CD4-positive, alpha-beta memory T cell (primary cell): ENCODE results near the gene TPO. TPM values are rescaled to one million over a fixed set of nuclear protein-coding genes. Genes with fewer than 3 reads are reported as not detected.
"Not testable (repeated sequence)": the region's sequence is repeated elsewhere in the genome, so short reads cannot be mapped to it uniquely, and the experiment has no call there.

Experiments
- CTCF ChIA-PET: fragments of 350-600 bp; sonication (Branson Sonifier 250); formaldehyde crosslinking; loops from one replicate; lab custom pipeline; 2021; ENCODE audit warnings: inconsistent platforms; ENCODE audit not compliant: partially characterized antibody; lab: Charles Lee
- POLR2A ChIA-PET: fragments of 350-600 bp; sonication (Branson Sonifier 250); formaldehyde crosslinking; loops from one replicate; lab custom pipeline; 2021; ENCODE audit not compliant: partially characterized antibody; lab: Charles Lee
- DNase-seq, 5 donors: peaks; one replicate each; pipeline versions ENCODE4 v3.0.0 to v3.0.0-alpha.2; 2020 to 2022; ENCODE audit warnings: mixed read lengths in 1 of 5
- H3K27ac ChIP-seq: one replicate; pipeline ENCODE4 v1.7.0; 2013; ENCODE audit warnings: low read depth, low read length
- H3K27me3 ChIP-seq: 2 replicates; pipeline ENCODE4 v1.7.0; 2013; ENCODE audit warnings: mild to moderate bottlenecking, low read length, moderate library complexity; ENCODE audit not compliant: insufficient read depth
- H3K36me3 ChIP-seq: 2 replicates; pipeline ENCODE4 v1.7.0; 2013; ENCODE audit warnings: mild to moderate bottlenecking, low read length, moderate library complexity; ENCODE audit not compliant: insufficient read depth
- H3K4me1 ChIP-seq: 2 replicates; pipeline ENCODE4 v1.7.0; 2013; ENCODE audit warnings: mild to moderate bottlenecking, low read length, moderate library complexity; ENCODE audit not compliant: insufficient read depth
- H3K4me3 ChIP-seq, 2 donors: one replicate each; pipeline ENCODE4 v1.7.0; 2013; ENCODE audit warnings: low read length in 2 of 2, mild to moderate bottlenecking in 1 of 2
- H3K9me3 ChIP-seq, 2 donors: one replicate each; pipeline ENCODE4 v1.7.0; 2013; ENCODE audit warnings: low read length in 2 of 2, control low read depth in 1 of 2; ENCODE audit not compliant: control insufficient read depth in 1 of 2
- H3K27ac Mint-ChIP-seq, 7 donors: one replicate each; pipeline ENCODE4 v1.8.0; 2020 to 2021; ENCODE audit warnings: mixed read lengths in 7 of 7, mild to moderate bottlenecking in 6 of 7, inconsistent platforms in 3 of 7, moderate library complexity in 3 of 7
- H3K27me3 Mint-ChIP-seq, 2 donors: one replicate each; pipeline ENCODE4 v1.8.0; 2020 to 2021; ENCODE audit warnings: mixed read lengths in 2 of 2
- H3K36me3 Mint-ChIP-seq, 2 donors: one replicate each; pipeline ENCODE4 v1.8.0; 2020 to 2021; ENCODE audit warnings: mixed read lengths in 2 of 2, inconsistent platforms in 1 of 2, mild to moderate bottlenecking in 1 of 2
- H3K4me1 Mint-ChIP-seq, 4 donors: one replicate each; pipeline ENCODE4 v1.8.0; 2020 to 2021; ENCODE audit warnings: mixed read lengths in 4 of 4, mild to moderate bottlenecking in 1 of 4
- H3K4me3 Mint-ChIP-seq, 8 donors: one replicate each; pipeline ENCODE4 v1.8.0; 2020 to 2021; ENCODE audit warnings: mixed read lengths in 8 of 8, mild to moderate bottlenecking in 7 of 8, moderate library complexity in 6 of 8, inconsistent platforms in 3 of 8
- H3K9me3 Mint-ChIP-seq, 8 donors: one replicate each; pipeline ENCODE4 v1.8.0; 2020 to 2021; ENCODE audit warnings: mixed read lengths in 8 of 8, mild to moderate bottlenecking in 5 of 8, inconsistent platforms in 3 of 8, moderate library complexity in 1 of 8
- intact Hi-C: fragments of 100-400 bp; cut with micrococcal nuclease; formaldehyde crosslinking; loops from one replicate; pipeline ENCODE4 v1.15.1; 2023
- polyA plus RNA-seq, 2 donors: library from polyadenylated mRNA; unstranded; fragments of 300-500 nt; fragmentation: Illumina TruSeq; gene quantifications; one replicate each; pipeline ENCODE4 v1.2.3, GENCODE V29; 2021
- total RNA-seq, 2 experiments: library from RNA; stranded (reverse); gene quantifications; one replicate each; pipeline ENCODE4 v1.2.3, GENCODE V29; 2021

TPO gene
- total and polyA plus RNA-seq, 4 experiments from 2014 or later = 3.2 to 10.6 TPM; not detected in 2

GRCh38 chr2:1561259-1561658 is 148.0 kb downstream of the TPO start:
- no peaks in the 10 kb centered on the region for H3K9me3 ChIP-seq
- no peaks in the 10 kb centered on the region for H3K27me3 ChIP-seq
- Mint-ChIP-seq H3K36me3 (no peaks in the 10 kb centered on the region), H3K27me3 (no peaks in the 10 kb centered on the region), H3K4me1 (peaks cover 8 to 26% (median 21%) of the 10 kb centered on the region in 4 donors), H3K4me3 (peak overlapping the region in 1 of 8 donors; percentile 67), H3K9me3 (peaks cover 0 to under 1% (median 0%) of the 10 kb centered on the region in 8 donors), H3K27ac (peak overlapping the region in 1 of 7 donors; percentile 27)
- H3K4me3 ChIP-seq = no peak overlapping the region
- H3K4me1 ChIP-seq = peaks cover 21% of the 10 kb centered on the region
- ChIA-PET POLR2A (no interaction called here), CTCF (interaction anchor here (4.3 kb wide), 1 partner anchor 9 kb away, joined by 27 read pairs; no protein-coding TSS in a partner anchor)
- DNase-seq = no peak
- H3K27ac ChIP-seq = no peak overlapping the region
- intact Hi-C loops = no loop called here
- no peaks in the 10 kb centered on the region for H3K36me3 ChIP-seq

DNA sequence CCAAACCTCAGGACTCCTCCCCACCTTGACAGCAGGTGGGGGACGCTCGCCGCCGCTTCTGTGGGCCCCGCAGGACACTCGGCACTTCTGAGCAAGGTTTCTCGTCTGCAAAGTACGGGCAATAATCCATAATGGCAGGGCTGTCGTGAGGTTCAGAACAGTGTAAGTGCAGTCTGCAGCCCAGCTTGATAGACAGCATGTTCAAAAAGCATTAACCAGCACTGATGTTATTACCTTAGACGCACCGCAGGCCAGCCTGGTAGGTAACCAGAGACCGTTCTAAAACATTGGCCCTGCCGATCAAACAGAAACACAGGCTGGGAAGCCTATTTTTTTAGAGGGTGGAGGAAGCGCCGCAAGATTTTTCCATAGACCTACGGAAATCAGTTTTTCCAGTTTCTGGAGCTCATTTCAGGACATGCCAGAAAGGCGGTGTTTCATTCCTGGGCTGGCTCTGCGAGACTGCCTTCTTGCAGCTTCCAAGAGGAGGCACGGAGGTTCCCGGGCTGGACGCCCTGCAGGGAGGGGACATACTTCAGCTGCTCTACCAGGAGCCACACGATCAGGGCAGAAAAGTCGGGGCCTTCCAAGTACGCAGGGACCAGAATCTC is 148.7 kb downstream of the TPO start:
- H3K36me3 Mint-ChIP-seq = no peaks in the 10 kb centered on the region
- no peak overlapping the region for H3K27ac Mint-ChIP-seq
- CTCF ChIA-PET = interaction anchor here (4.3 kb wide), 1 partner anchor 10 kb away, joined by 27 read pairs; no protein-coding TSS in a partner anchor
- intact Hi-C loops = no loop called here
- Histone ChIP-seq H3K4me1 (peaks cover 21% of the 10 kb centered on the region), H3K27ac (no peak overlapping the region), H3K9me3 (no peaks in the 10 kb centered on the region), H3K36me3 (no peaks in the 10 kb centered on the region), H3K4me3 (no peak overlapping the region), H3K27me3 (no peaks in the 10 kb centered on the region)
- no peak for DNase-seq
- no peak overlapping the region for H3K4me3 Mint-ChIP-seq
- H3K27me3 Mint-ChIP-seq = no peaks in the 10 kb centered on the region
- peaks cover 8 to 26% (median 21%) of the 10 kb centered on the region in 4 donors for H3K4me1 Mint-ChIP-seq
- peaks cover 0 to 2% (median 0%) of the 10 kb centered on the region in 8 donors for H3K9me3 Mint-ChIP-seq
- POLR2A ChIA-PET = no interaction called here

GRCh38 chr2:1563084-1563857 is 150.0 kb downstream of the TPO start:
- Mint-ChIP-seq H3K36me3 (no peaks in the 10 kb centered on the region), H3K4me1 (peaks cover 8 to 26% (median 21%) of the 10 kb centered on the region in 4 donors), H3K4me3 (peak overlapping the region in 2 of 8 donors; percentile 31 to 45), H3K27ac (peak overlapping the region in 2 of 7 donors; percentile 30 to 36), H3K27me3 (no peaks in the 10 kb centered on the region), H3K9me3 (peaks cover 0 to 7% (median 2%) of the 10 kb centered on the region in 8 donors)
- intact Hi-C loops = no loop called here
- no peaks in the 10 kb centered on the region for H3K27me3 ChIP-seq
- POLR2A ChIA-PET = no interaction called here
- DNase-seq = no peak
- peaks cover 21% of the 10 kb centered on the region for H3K4me1 ChIP-seq
- H3K9me3 ChIP-seq = no peaks in the 10 kb centered on the region
- no peak overlapping the region for H3K27ac ChIP-seq
- CTCF ChIA-PET = interaction anchor here (1.7 to 4.3 kb wide), 2 partner anchors 10 to 11 kb away, joined by 6 to 27 read pairs; no protein-coding TSS in a partner anchor
- H3K4me3 ChIP-seq = no peak overlapping the region
- H3K36me3 ChIP-seq = no peaks in the 10 kb centered on the region

- intact Hi-C loops = no loop called here
- Mint-ChIP-seq H3K4me1 (peaks cover 8 to 26% (median 21%) of the 10 kb centered on the region in 4 donors), H3K27me3 (no peaks in the 10 kb centered on the region), H3K9me3 (peaks cover 0 to 7% (median 3%) of the 10 kb centered on the region in 8 donors), H3K36me3 (no peaks in the 10 kb centered on the region), H3K4me3 (peak overlapping the region in 7 of 8 donors; percentile 43 to 70 (median 48)), H3K27ac (peak overlapping the region in 4 of 7 donors; percentile 9 to 85 (median 46))
- peak in 3 of 5 donors; percentile 13 to 32 (median 18) for DNase-seq
- no peaks in the 10 kb centered on the region for H3K9me3 ChIP-seq
- no peak overlapping the region for H3K4me3 ChIP-seq
- no peak overlapping the region for H3K27ac ChIP-seq
- peaks cover 21% of the 10 kb centered on the region for H3K4me1 ChIP-seq
- CTCF ChIA-PET = interaction anchor here (0.9 to 1.7 kb wide), 2 partner anchors 11 to 13 kb away, joined by 4 to 6 read pairs; no protein-coding TSS in a partner anchor
- POLR2A ChIA-PET = no interaction called here
- no peaks in the 10 kb centered on the region for H3K36me3 ChIP-seq
- no peaks in the 10 kb centered on the region for H3K27me3 ChIP-seq
These were observed 151.0 kb downstream of the TPO start for GRCh38 chr2:1563943-1564891.

DNA sequence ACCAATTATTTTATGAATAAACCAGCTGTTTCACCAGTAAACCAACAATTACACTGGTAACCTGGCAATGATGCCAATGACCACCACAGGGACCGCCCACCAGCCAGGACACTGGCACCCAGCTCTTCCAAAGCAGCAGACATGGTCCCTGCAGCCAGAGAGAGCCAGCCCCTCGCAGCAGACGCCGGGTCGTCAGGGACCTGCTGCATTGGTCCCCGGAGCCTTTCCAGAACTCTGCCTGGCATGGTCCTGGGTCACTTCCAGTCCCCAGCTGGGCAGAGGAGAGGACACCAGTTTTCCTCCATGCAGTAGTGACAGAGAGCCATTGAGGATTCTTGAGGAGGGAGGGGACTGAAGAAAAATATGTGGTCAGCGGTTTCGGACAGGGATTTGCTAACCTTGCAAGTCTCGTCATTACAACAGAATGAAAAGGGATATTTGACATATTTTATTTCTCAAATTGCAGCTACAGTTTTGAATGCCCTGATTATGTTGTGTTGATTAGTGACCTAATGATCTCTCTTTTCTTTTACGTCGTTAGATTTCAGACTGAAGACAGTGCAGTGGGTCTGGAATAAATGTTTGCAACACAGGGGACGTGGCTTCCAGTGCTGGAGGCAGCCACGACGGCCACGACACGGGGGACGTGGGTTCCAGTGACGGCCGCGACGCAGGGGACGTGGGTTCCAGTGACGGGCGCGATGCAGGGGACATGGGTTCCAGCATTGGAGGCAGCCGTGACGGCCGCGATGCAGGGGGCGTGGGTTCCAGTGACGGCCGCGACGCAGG is 154.5 kb downstream of the TPO start:
- Mint-ChIP-seq H3K4me1 (peaks cover 8 to 22% (median 18%) of the 10 kb centered on the region in 4 donors), H3K36me3 (no peaks in the 10 kb centered on the region), H3K27me3 (no peaks in the 10 kb centered on the region), H3K4me3 (no peak overlapping the region), H3K27ac (peak overlapping the region in 1 of 7 donors; percentile 66), H3K9me3 (peaks cover 0 to 7% (median 3%) of the 10 kb centered on the region in 8 donors)
- ChIA-PET POLR2A (no interaction called here), CTCF (no interaction called here)
- Histone ChIP-seq H3K27me3 (no peaks in the 10 kb centered on the region), H3K9me3 (no peaks in the 10 kb centered on the region), H3K27ac (no peak overlapping the region), H3K4me1 (peaks cover 21% of the 10 kb centered on the region), H3K4me3 (no peak overlapping the region), H3K36me3 (no peaks in the 10 kb centered on the region)
- intact Hi-C loops = no loop called here
- no peak for DNase-seq

- H3K4me1 ChIP-seq = peaks cover 17% of the 10 kb centered on the region
- CTCF ChIA-PET, H3K36me3 Mint-ChIP-seq, H3K27me3 Mint-ChIP-seq, DNase-seq, H3K4me3 Mint-ChIP-seq, H3K4me3 ChIP-seq, H3K27ac Mint-ChIP-seq, H3K9me3 Mint-ChIP-seq, H3K27me3 ChIP-seq, POLR2A ChIA-PET, H3K36me3 ChIP-seq, H3K27ac ChIP-seq, H3K9me3 ChIP-seq, intact Hi-C loops: not testable (repeated sequence)
- H3K4me1 Mint-ChIP-seq = peaks cover 8 to 19% (median 15%) of the 10 kb centered on the region in 4 donors
These were observed 155.0 kb downstream of the TPO start for GRCh38 chr2:1568345-1568668.
